Panc1 (cell line): Measurements from ENCODE around the gene PPM1K. TPM values are rescaled to one million over a fixed set of nuclear protein-coding genes. Genes with fewer than 3 reads are reported as not detected.

Experiments used
- ATAC-seq: fragments of 200-7000 bp; cut with Tn5 transposase; 2 replicates; pipeline ENCODE4 v1.9.1; 2020; ENCODE audit warnings: mild to moderate bottlenecking, moderate library complexity
- BruUV-seq: library from RNA; stranded (reverse); fragments of 400-500 nt; replicated peaks from 2 replicates; lab custom pipeline; 2021; lab: Mats Ljungman, UMichigan
- CTCF ChIA-PET: fragments of 300-600 bp; sonication (Branson Sonifier 250); formaldehyde crosslinking; loops from one replicate; lab custom pipeline; 2022; ENCODE audit warnings: antibody characterized with exemption; lab: Charles Lee
- POLR2A ChIA-PET: fragments of 300-600 bp; sonication (Branson Sonifier 250); formaldehyde crosslinking; loops from one replicate; lab custom pipeline; 2022; ENCODE audit warnings: antibody characterized with exemption; lab: Charles Lee
- DNase-seq: peaks from one replicate; pipeline ENCODE4 v3.0.0-alpha.2; 2010; ENCODE audit warnings: low read depth, low spot score
- H3K27ac ChIP-seq: 2 replicates; pipeline ENCODE4 v1.5.1; 2011; ENCODE audit warnings: mild to moderate bottlenecking, low read length, inconsistent platforms
- H3K27me3 ChIP-seq: fragments of 200-500 bp; sonication (Bioruptor generic); 2 replicates; pipeline ENCODE4 v1.6.0; 2014; ENCODE audit warnings: low read length, inconsistent platforms; ENCODE audit not compliant: control insufficient read depth, insufficient read depth
- H3K36me3 ChIP-seq: fragments of 200-500 bp; sonication (Bioruptor generic); 2 replicates; pipeline ENCODE4 v1.5.1; 2014; ENCODE audit warnings: inconsistent platforms, mild to moderate bottlenecking, low read length, moderate library complexity; ENCODE audit not compliant: control insufficient read depth, insufficient read depth
- H3K4me1 ChIP-seq: 2 replicates; pipeline ENCODE4 v1.5.1; 2011; ENCODE audit warnings: inconsistent platforms, mild to moderate bottlenecking, low read length, moderate library complexity; ENCODE audit not compliant: control insufficient read depth, insufficient read depth
- H3K4me3 ChIP-seq, 2 experiments: 2 replicates each; pipeline ENCODE4 v1.5.1; 2011 to 2012; ENCODE audit warnings: low read depth in 2 of 2, low read length in 2 of 2, mild to moderate bottlenecking in 2 of 2, inconsistent platforms in 1 of 2, moderate library complexity in 1 of 2
- H3K9me3 ChIP-seq: fragments of 200-500 bp; sonication (Bioruptor generic); 2 replicates; pipeline ENCODE4 v1.5.1; 2014; ENCODE audit warnings: low read depth, mild to moderate bottlenecking, inconsistent platforms, low read length, moderate library complexity; ENCODE audit not compliant: control insufficient read depth, insufficient read depth
- POLR2AphosphoS5 ChIP-seq: IDR thresholded peaks from 2 replicates; pipeline ENCODE4 v1.6.1; 2012; ENCODE audit warnings: mild to moderate bottlenecking, low read depth, low read length, moderate library complexity
- SIN3A ChIP-seq: IDR thresholded peaks from 2 replicates; pipeline ENCODE4 v1.6.1; 2012; ENCODE audit warnings: low read depth, mild to moderate bottlenecking, low read length, moderate library complexity, borderline replicate concordance; ENCODE audit not compliant: insufficient read depth
- TCF7L2 ChIP-seq: IDR thresholded peaks from 2 replicates; pipeline ENCODE4 v1.6.1; 2011; ENCODE audit warnings: mild to moderate bottlenecking, low read depth, low read length, inconsistent platforms
- in situ Hi-C: cut with HindIII; loops from 2 replicates; pipeline ENCODE4 v1.10.0; 2016; ENCODE audit warnings: low sequenced_read_pairs, low pct_unique_long_range_greater_than_20kb
- intact Hi-C: fragments of 100-400 bp; cut with micrococcal nuclease; formaldehyde crosslinking; loops from one replicate; pipeline ENCODE4 v1.10.0; 2022; ENCODE audit not compliant: unreplicated experiment
- total RNA-seq: library from RNA; stranded (reverse); gene quantifications from one replicate; pipeline ENCODE4 v1.2.1, GENCODE V29; 2021; ENCODE audit not compliant: unreplicated experiment
- TF ChIP-seq, protein P1 (sequence below), 2 experiments: IDR thresholded peaks; 2 replicates each; pipeline ENCODE4 v1.6.1; 2011 to 2012; ENCODE audit warnings: low read depth in 2 of 2, control low read depth in 1 of 2, low read length in 1 of 2, mild to moderate bottlenecking in 1 of 2, moderate library complexity in 1 of 2; ENCODE audit not compliant: insufficient read depth in 1 of 2
- TF ChIP-seq, protein P2 (sequence below): fragments of 450-650 bp; IDR thresholded peaks from 2 replicates; pipeline ENCODE4 v1.5.1; 2017; ENCODE audit warnings: mild to moderate bottlenecking

Gene PPM1K
- total RNA-seq, 1 experiment from 2014 or later: 2.1 TPM

DNA sequence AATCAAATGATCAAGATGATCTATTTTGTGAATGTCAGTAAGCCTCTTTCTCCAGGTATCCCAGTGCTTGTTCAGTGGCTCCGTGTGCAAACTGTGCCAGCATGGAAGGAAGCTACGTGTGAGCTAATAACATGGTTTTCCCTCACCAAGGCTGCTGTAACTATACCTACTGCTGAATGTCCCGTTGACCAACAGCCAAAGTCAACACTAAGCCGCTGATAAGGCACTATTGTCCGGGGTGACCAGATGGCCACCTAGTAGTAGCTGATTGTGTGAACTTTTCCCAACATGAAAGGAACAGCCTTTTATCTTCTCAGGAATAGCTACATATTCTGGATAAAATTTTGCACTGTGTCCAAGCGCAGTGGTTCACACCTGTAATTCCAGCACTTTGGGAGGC is 68.0 kb downstream of the PPM1K start:
- ATAC-seq (no peak), DNase-seq (no peak)
- POLR2A ChIA-PET: interaction anchor here (0.5 kb wide), 1 partner anchor 152 kb away, joined by 4 read pairs; no protein-coding TSS in a partner anchor
- Histone ChIP-seq H3K27ac (no peak overlapping the region), H3K9me3 (no peaks in the 10 kb centered on the region), H3K4me3 (no peak overlapping the region), H3K4me1 (no peaks in the 10 kb centered on the region), H3K27me3 (no peaks in the 10 kb centered on the region; the same call in 1 of the 2 replicates), H3K36me3 (no peaks in the 10 kb centered on the region)
- TF ChIP-seq TCF7L2: no peak
- TF ChIP-seq, protein P1, sequence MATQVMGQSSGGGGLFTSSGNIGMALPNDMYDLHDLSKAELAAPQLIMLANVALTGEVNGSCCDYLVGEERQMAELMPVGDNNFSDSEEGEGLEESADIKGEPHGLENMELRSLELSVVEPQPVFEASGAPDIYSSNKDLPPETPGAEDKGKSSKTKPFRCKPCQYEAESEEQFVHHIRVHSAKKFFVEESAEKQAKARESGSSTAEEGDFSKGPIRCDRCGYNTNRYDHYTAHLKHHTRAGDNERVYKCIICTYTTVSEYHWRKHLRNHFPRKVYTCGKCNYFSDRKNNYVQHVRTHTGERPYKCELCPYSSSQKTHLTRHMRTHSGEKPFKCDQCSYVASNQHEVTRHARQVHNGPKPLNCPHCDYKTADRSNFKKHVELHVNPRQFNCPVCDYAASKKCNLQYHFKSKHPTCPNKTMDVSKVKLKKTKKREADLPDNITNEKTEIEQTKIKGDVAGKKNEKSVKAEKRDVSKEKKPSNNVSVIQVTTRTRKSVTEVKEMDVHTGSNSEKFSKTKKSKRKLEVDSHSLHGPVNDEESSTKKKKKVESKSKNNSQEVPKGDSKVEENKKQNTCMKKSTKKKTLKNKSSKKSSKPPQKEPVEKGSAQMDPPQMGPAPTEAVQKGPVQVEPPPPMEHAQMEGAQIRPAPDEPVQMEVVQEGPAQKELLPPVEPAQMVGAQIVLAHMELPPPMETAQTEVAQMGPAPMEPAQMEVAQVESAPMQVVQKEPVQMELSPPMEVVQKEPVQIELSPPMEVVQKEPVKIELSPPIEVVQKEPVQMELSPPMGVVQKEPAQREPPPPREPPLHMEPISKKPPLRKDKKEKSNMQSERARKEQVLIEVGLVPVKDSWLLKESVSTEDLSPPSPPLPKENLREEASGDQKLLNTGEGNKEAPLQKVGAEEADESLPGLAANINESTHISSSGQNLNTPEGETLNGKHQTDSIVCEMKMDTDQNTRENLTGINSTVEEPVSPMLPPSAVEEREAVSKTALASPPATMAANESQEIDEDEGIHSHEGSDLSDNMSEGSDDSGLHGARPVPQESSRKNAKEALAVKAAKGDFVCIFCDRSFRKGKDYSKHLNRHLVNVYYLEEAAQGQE (IDR thresholded peaks at IDR 0.05; ENCODE audit: insufficient read depth in 1 of 2, low read depth in 2 of 2, low read length in 1 of 2): no peak
- TF ChIP-seq POLR2AphosphoS5: no peak
- no peak for TF ChIP-seq SIN3A
- TF ChIP-seq, protein P2, sequence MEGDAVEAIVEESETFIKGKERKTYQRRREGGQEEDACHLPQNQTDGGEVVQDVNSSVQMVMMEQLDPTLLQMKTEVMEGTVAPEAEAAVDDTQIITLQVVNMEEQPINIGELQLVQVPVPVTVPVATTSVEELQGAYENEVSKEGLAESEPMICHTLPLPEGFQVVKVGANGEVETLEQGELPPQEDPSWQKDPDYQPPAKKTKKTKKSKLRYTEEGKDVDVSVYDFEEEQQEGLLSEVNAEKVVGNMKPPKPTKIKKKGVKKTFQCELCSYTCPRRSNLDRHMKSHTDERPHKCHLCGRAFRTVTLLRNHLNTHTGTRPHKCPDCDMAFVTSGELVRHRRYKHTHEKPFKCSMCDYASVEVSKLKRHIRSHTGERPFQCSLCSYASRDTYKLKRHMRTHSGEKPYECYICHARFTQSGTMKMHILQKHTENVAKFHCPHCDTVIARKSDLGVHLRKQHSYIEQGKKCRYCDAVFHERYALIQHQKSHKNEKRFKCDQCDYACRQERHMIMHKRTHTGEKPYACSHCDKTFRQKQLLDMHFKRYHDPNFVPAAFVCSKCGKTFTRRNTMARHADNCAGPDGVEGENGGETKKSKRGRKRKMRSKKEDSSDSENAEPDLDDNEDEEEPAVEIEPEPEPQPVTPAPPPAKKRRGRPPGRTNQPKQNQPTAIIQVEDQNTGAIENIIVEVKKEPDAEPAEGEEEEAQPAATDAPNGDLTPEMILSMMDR: no peak
- intact Hi-C loops: loop anchor here (5.0 kb wide), 1 partner anchor 151 kb away; no protein-coding TSS in a partner anchor
- BruUV-seq: no TSS peak
- CTCF ChIA-PET: interaction anchor here (0.5 to 0.6 kb wide), 2 partner anchors 155 to 161 kb away, joined by 4 read pairs; no protein-coding TSS in a partner anchor
- in situ Hi-C loops: no loop called here

DNA sequence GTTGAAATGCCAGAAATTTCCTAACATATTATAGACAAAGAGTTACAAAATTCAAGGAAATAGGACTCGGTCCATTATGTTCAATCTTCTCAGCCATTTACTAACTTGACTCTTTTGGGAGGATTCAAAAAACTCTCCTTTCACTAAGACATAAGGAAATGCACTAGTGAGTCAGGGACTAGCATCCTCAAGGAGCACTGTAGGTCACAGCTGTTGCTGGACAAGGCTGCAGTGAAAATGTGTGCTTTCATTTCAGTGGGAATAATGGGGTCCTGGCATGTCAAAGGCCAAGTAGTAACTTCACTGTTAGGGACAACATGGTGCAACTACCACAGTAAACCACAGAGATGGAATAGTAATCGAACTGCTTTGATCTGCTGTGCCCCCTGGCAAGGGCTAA is 69.0 kb downstream of the PPM1K start:
- no peaks in the 10 kb centered on the region for H3K9me3 ChIP-seq
- H3K36me3 ChIP-seq: no peaks in the 10 kb centered on the region
- intact Hi-C loops: loop anchor here (5.0 kb wide), 1 partner anchor 152 kb away; no protein-coding TSS in a partner anchor
- BruUV-seq: no TSS peak
- H3K27ac ChIP-seq: no peak overlapping the region
- ChIA-PET POLR2A (no interaction called here), CTCF (no interaction called here)
- DNase-seq (no peak), ATAC-seq (no peak)
- no peaks in the 10 kb centered on the region for H3K4me1 ChIP-seq
- H3K4me3 ChIP-seq: no peak overlapping the region
- TF ChIP-seq, protein P2: no peak
- TF ChIP-seq POLR2AphosphoS5 (no peak), TCF7L2 (no peak), SIN3A (no peak)
- TF ChIP-seq, protein P1 (IDR thresholded peaks at IDR 0.05; ENCODE audit: insufficient read depth in 1 of 2, low read depth in 2 of 2, low read length in 1 of 2): no peak
- no peaks in the 10 kb centered on the region; the same call in 1 of the 2 replicates for H3K27me3 ChIP-seq
- in situ Hi-C loops: no loop called here
